ENCODE data around the gene FAM20C. TPM values are rescaled to one million over a fixed set of nuclear protein-coding genes. Genes with fewer than 3 reads are reported as not detected.

FAM20C gene
- total and polyA plus RNA-seq, 7 donors, result 3.0 to 51.3 (median 21.0) TPM

GRCh38 chr7:292226-292625, 99.9 kb downstream of the FAM20C start:
- no peaks in the 10 kb centered on the region for H3K36me3 ChIP-seq
- no peak overlapping the region for H3K27ac ChIP-seq
- TF ChIP-seq EP300 (IDR thresholded peaks at IDR 0.05), result no peak
- TF ChIP-seq POLR2A (IDR thresholded peaks at IDR 0.05), result no peak
- no peak for TF ChIP-seq CTCF (IDR thresholded peaks at IDR 0.05)
- TF ChIP-seq POLR2AphosphoS5 (IDR thresholded peaks at IDR 0.05), result no peak
- WGBS, 2 donors, result 84% methylated on average over 7 of the region's 7 CpGs
- H3K9me3 ChIP-seq, result no peaks in the 10 kb centered on the region
- no peak for DNase-seq
- intact Hi-C loops (cut with DNase I), result no loop called here
- H3K27me3 ChIP-seq, result peaks cover 41 to 85% (median 58%) of the 10 kb centered on the region in 3 donors
- H3K4me3 ChIP-seq, result no peak overlapping the region
- peaks cover 0 to 19% (median 16%) of the 10 kb centered on the region in 4 donors for H3K4me1 ChIP-seq

GRCh38 chr7:292826-293225, 100.5 kb downstream of the FAM20C start:
- intact Hi-C loops (cut with DNase I), result no loop called here

GRCh38 chr7:293681-294439, 101.5 kb downstream of the FAM20C start:
- H3K36me3 ChIP-seq, result no peaks in the 10 kb centered on the region
- intact Hi-C loops (cut with DNase I), result no loop called here
- peaks cover 0 to 19% (median 16%) of the 10 kb centered on the region in 4 donors for H3K4me1 ChIP-seq
- H3K27me3 ChIP-seq, result peaks cover 37 to 72% (median 54%) of the 10 kb centered on the region in 3 donors
- H3K27ac ChIP-seq, result no peak overlapping the region
- DNase-seq, result no peak
- 34 to 76% methylated on average over 23 of the region's 23 CpGs for WGBS, 2 donors
- TF ChIP-seq EP300 (IDR thresholded peaks at IDR 0.05) (no peak), POLR2A (IDR thresholded peaks at IDR 0.05) (no peak), CTCF (IDR thresholded peaks at IDR 0.05) (no peak), POLR2AphosphoS5 (IDR thresholded peaks at IDR 0.05) (no peak)
- H3K4me3 ChIP-seq, result no peak overlapping the region
- no peaks in the 10 kb centered on the region for H3K9me3 ChIP-seq

More at GRCh38 chr7:292826-293225, 100.5 kb downstream of the FAM20C start:
- Histone ChIP-seq H3K4me3 (no peak overlapping the region), H3K4me1 (peaks cover 0 to 19% (median 16%) of the 10 kb centered on the region in 4 donors), H3K9me3 (no peaks in the 10 kb centered on the region), H3K27me3 (peaks cover 41 to 81% (median 58%) of the 10 kb centered on the region in 3 donors), H3K27ac (no peak overlapping the region), H3K36me3 (no peaks in the 10 kb centered on the region)
- 86 to 90% methylated on average over 15 of the region's 15 CpGs for WGBS, 2 donors
- no peak for TF ChIP-seq POLR2AphosphoS5 (IDR thresholded peaks at IDR 0.05)
- no peak for TF ChIP-seq EP300 (IDR thresholded peaks at IDR 0.05)
- no peak for TF ChIP-seq POLR2A (IDR thresholded peaks at IDR 0.05)
- TF ChIP-seq CTCF (IDR thresholded peaks at IDR 0.05), result no peak
- no peak for DNase-seq

- Histone ChIP-seq H3K4me1 (peaks cover 0 to 13% (median 13%) of the 10 kb centered on the region in 4 donors), H3K36me3 (no peaks in the 10 kb centered on the region), H3K4me3 (no peak overlapping the region), H3K27me3 (peaks cover 30 to 65% (median 46%) of the 10 kb centered on the region in 3 donors), H3K9me3 (no peaks in the 10 kb centered on the region), H3K27ac (no peak overlapping the region)
- DNase-seq, result no peak
- TF ChIP-seq POLR2A (IDR thresholded peaks at IDR 0.05), result no peak
- WGBS, 2 donors, result 37 to 73% methylated on average over 25 of the region's 25 CpGs
- intact Hi-C loops (cut with DNase I), result no loop called here
These were observed 102.2 kb downstream of the FAM20C start for GRCh38 chr7:294440-295154.
